GM18505 (cell line): ENCODE measurements around the gene SRPK1.
"Not testable (repeated sequence)": the region's sequence is repeated elsewhere in the genome, so short reads cannot be mapped to it uniquely, and the experiment has no call there.

ENCODE experiments used
- ATAC-seq: cut with Tn5 transposase; IDR thresholded peaks from one replicate; pipeline ENCODE4 v1.9.1; 2021; ENCODE audit not compliant: unreplicated experiment
- POLR2A ChIP-seq: IDR thresholded peaks from 4 replicates; pipeline ENCODE4 v1.6.1; 2011; ENCODE audit warnings: borderline replicate concordance; ENCODE audit not compliant: insufficient read depth, insufficient read length; ENCODE audit errors: extremely low read depth

The SRPK1 gene

GRCh38 chr6:35919827-35920751 is 809 bp downstream of the SRPK1 start:
- TF ChIP-seq POLR2A, result no peak
- peak; percentile 37 for ATAC-seq

GRCh38 chr6:35919085-35919826 is 1.6 kb downstream of the SRPK1 start:
- no peak for TF ChIP-seq POLR2A
- ATAC-seq, result no peak

- not testable (repeated sequence) for ATAC-seq
These were observed 4.0 kb downstream of the SRPK1 start for GRCh38 chr6:35916893-35917292.

- no peak for TF ChIP-seq POLR2A
- ATAC-seq, result no peak
These were observed 4.8 kb downstream of the SRPK1 start for GRCh38 chr6:35916056-35916455.

- no peak for TF ChIP-seq POLR2A
- no peak for ATAC-seq
These were observed 6.4 kb downstream of the SRPK1 start for GRCh38 chr6:35914536-35914935.

- no peak for ATAC-seq
- TF ChIP-seq POLR2A, result no peak
These were observed 8.8 kb downstream of the SRPK1 start for GRCh38 chr6:35911871-35912653.

- not testable (repeated sequence) for ATAC-seq
These were observed 11.3 kb downstream of the SRPK1 start for GRCh38 chr6:35909571-35909970.

GRCh38 chr6:35908753-35909401 is 12.0 kb downstream of the SRPK1 start:
- not testable (repeated sequence) for ATAC-seq

GRCh38 chr6:35907750-35908149 is 13.1 kb downstream of the SRPK1 start:
- no peak for ATAC-seq
- TF ChIP-seq POLR2A, result no peak

- TF ChIP-seq POLR2A, result no peak
- ATAC-seq, result no peak
These were observed 14.4 kb downstream of the SRPK1 start for GRCh38 chr6:35906499-35906846.

- no peak for ATAC-seq
- TF ChIP-seq POLR2A, result no peak
These were observed 14.9 kb downstream of the SRPK1 start for GRCh38 chr6:35905841-35906498.

GRCh38 chr6:35905141-35905785 is 15.6 kb downstream of the SRPK1 start:
- ATAC-seq, result no peak
- no peak for TF ChIP-seq POLR2A

- no peak for ATAC-seq
- TF ChIP-seq POLR2A, result no peak
These were observed 17.2 kb downstream of the SRPK1 start for GRCh38 chr6:35903679-35904078.

- no peak for TF ChIP-seq POLR2A
- ATAC-seq, result no peak
These were observed 20.4 kb downstream of the SRPK1 start for GRCh38 chr6:35900448-35900847.
